Right lobe of liver (tissue), 6 donors: ENCODE measurements around the gene ECM2. TPM values are rescaled to one million over a fixed set of nuclear protein-coding genes. Genes with fewer than 3 reads are reported as not detected.

Experiments used
- ATAC-seq, 4 donors: fragments of 200-7000 bp; cut with Tn5 transposase; one replicate each; pipeline ENCODE4 v1.9.1; 2020; ENCODE audit warnings: mild to moderate bottlenecking in 4 of 4, moderate library complexity in 4 of 4
- DNase-seq, 3 donors: peaks; one replicate each; pipeline ENCODE4 v3.0.0-alpha.2; 2020
- H3K27ac ChIP-seq, 3 donors: fragments of 200-600 bp; one replicate each; pipeline ENCODE4 v1.8.0; 2022
- H3K27me3 ChIP-seq, 2 donors: fragments of 200-600 bp; one replicate each; pipeline ENCODE4 v1.8.0; 2022
- H3K36me3 ChIP-seq, 4 donors: fragments of 200-600 bp; sonication (generic) in 1 of 4; one replicate each; pipeline versions ENCODE4 v1.5.1 to v1.8.0; 2017 to 2022; ENCODE audit warnings: control low read depth in 1 of 4
- H3K4me1 ChIP-seq, 4 donors: fragments of 200-600 bp; sonication (generic) in 1 of 4; one replicate each; pipeline versions ENCODE4 v1.5.1 to v1.8.0; 2017 to 2022; ENCODE audit warnings: control low read depth in 1 of 4
- H3K4me3 ChIP-seq, 3 donors: fragments of 200-600 bp; one replicate each; pipeline ENCODE4 v1.8.0; 2022
- H3K9me3 ChIP-seq, 4 donors: fragments of 200-600 bp; sonication (generic) in 1 of 4; one replicate each; pipeline versions ENCODE4 v1.5.1 to v1.8.0; 2017 to 2022; ENCODE audit warnings: control low read depth in 1 of 4
- POLR2A ChIP-seq: fragments of 450-650 bp; IDR thresholded peaks from one replicate; pipeline ENCODE4 v1.6.1; 2017; ENCODE audit warnings: antibody characterized with exemption, mild to moderate bottlenecking
- WGBS: methylation state at CpG from one replicate; pipeline ENCODE4 v1.1.6; 2018; ENCODE audit warnings: low coverage, low lambda C conversion rate; ENCODE audit not compliant: insufficient coverage; ENCODE audit errors: missing lambda C conversion rate; 5-methylcytosine and 5-hydroxymethylcytosine counted together
- intact Hi-C, 2 donors: fragments of 100-400 bp; cut with DNase I; formaldehyde crosslinking; loops; one replicate each; pipeline versions ENCODE4 v1.11.2 to v1.14.1; 2022
- total RNA-seq, 6 experiments: library from RNA; depleted of rRNA in 2 of 6; stranded (reverse); fragments of >200 nt in 2 of 6; fragmentation: NEBNext Ultra II Directional in 3 of 6; extraction: Animal tissue kit (Norgen Biotek cat#: 25700) in 3 of 6; gene quantifications; one replicate each; pipeline versions ENCODE4 v1.1.0 to v1.2.4, GENCODE V29; 2016 to 2023
- TF ChIP-seq, protein P1 (sequence below), 4 donors: fragments of 200-600 bp in 3 of 4; fragments of 450-650 bp in 1 of 4; IDR thresholded peaks; one replicate each; pipeline versions ENCODE4 v1.5.1 to v1.8.0; 2016 to 2022; ENCODE audit warnings: antibody characterized with exemption in 4 of 4, mild to moderate bottlenecking in 2 of 4
- donor health status: DM: no; HTN: yes; CAD: no.
- donor health status: DM: no; HTN: no; CAD: no.
- donor health status: DM: no; HTN: no; CAD: no.
- donor health status: DM: no; HTN: yes; CAD: no.
- donor health status: DM: no; HTN: yes; CAD: no.

The ECM2 gene
- total RNA-seq, 6 experiments from 2014 or later, result 19.0 to 27.1 (median 22.4) TPM

DNA sequence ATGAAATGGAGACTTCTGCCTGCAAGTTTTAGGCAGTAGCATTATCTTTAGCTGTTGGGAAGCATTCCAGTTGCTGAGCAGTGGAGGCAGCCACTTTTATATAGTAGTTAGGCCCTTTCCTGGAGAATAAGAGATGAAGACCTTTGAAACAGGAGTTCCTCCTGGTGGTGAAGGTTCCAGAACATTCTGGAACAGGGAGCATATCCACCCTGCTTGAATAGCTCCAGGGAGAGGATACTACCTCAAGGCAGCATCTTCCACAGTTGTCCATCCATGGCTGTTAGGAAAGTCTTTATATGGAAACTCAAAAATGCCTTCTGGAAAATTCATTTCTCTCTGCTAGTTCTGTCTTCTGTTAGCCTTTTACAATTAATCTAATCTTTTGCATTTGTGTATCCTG is 56.4 kb downstream of the ECM2 start:
- Histone ChIP-seq H3K4me3 (no peak overlapping the region), H3K27me3 (no peaks in the 10 kb centered on the region), H3K36me3 (no peaks in the 10 kb centered on the region), H3K9me3 (no peaks in the 10 kb centered on the region), H3K4me1 (no peaks in the 10 kb centered on the region), H3K27ac (peak overlapping the region in 2 of 3 donors; percentile 41 to 54)
- ATAC-seq (no peak), DNase-seq (no peak)
- intact Hi-C loops, result no loop called here
- TF ChIP-seq, protein P1, sequence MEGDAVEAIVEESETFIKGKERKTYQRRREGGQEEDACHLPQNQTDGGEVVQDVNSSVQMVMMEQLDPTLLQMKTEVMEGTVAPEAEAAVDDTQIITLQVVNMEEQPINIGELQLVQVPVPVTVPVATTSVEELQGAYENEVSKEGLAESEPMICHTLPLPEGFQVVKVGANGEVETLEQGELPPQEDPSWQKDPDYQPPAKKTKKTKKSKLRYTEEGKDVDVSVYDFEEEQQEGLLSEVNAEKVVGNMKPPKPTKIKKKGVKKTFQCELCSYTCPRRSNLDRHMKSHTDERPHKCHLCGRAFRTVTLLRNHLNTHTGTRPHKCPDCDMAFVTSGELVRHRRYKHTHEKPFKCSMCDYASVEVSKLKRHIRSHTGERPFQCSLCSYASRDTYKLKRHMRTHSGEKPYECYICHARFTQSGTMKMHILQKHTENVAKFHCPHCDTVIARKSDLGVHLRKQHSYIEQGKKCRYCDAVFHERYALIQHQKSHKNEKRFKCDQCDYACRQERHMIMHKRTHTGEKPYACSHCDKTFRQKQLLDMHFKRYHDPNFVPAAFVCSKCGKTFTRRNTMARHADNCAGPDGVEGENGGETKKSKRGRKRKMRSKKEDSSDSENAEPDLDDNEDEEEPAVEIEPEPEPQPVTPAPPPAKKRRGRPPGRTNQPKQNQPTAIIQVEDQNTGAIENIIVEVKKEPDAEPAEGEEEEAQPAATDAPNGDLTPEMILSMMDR (IDR thresholded peaks at IDR 0.05), result no peak
- no peak for TF ChIP-seq POLR2A

DNA sequence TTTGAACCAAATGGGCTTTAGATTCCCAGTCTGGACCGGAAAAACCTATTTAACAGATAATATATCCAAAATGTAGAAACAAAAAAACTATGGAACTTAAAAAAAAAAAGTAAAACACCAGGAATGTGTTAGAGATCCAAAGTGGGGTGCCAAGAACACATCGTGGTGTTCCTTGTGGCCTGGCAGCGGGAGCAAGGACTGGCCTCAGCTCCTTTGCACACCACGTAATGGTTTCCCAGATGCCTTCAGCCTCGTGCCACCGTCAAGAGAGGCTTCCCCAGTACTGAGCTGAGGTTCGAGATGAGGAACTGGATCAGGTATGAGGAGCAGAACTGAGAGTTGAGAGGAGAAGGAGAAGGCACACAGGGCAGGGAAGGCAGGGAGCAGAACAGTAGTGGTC is 57.0 kb downstream of the ECM2 start:
- 92% methylated on average over 6 of the region's 7 CpGs for WGBS

DNA sequence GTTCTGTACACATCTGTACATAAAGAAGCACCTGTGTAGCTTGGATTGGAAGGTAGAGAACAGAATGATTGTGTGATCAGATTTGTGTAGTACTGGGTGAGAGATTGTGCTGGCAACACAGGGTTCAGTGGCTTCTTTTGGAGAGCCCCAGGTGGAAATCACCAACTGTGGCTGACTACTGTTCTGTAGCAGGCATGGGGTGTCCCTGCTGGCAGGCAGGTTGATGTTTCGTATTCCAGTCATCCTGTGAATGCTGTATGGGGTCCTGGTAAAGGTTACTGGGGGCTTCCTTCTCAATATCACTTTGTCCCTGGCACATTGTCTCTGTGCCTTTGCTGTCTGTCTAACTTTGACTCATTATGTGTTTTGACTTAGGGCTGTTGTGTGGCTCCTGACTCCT is 58.8 kb downstream of the ECM2 start:
- no peak for DNase-seq
- Histone ChIP-seq H3K27ac (no peak overlapping the region), H3K36me3 (no peaks in the 10 kb centered on the region), H3K4me1 (no peaks in the 10 kb centered on the region), H3K4me3 (no peak overlapping the region), H3K27me3 (no peaks in the 10 kb centered on the region), H3K9me3 (no peaks in the 10 kb centered on the region)
- ATAC-seq, result no peak
- intact Hi-C loops, result no loop called here
- WGBS, result no CpG with 5 or more reads among the region's 1 CpG
- TF ChIP-seq POLR2A, result no peak
- TF ChIP-seq, protein P1 (IDR thresholded peaks at IDR 0.05), result no peak

More for the DNA sequence above, 57.0 kb downstream of the ECM2 start:
- no peak for DNase-seq
- TF ChIP-seq, protein P1 (IDR thresholded peaks at IDR 0.05), result no peak
- no peak for TF ChIP-seq POLR2A
- Histone ChIP-seq H3K4me3 (no peak overlapping the region), H3K36me3 (no peaks in the 10 kb centered on the region), H3K27ac (no peak overlapping the region), H3K27me3 (no peaks in the 10 kb centered on the region), H3K4me1 (no peaks in the 10 kb centered on the region), H3K9me3 (no peaks in the 10 kb centered on the region)
- intact Hi-C loops, result no loop called here
- no peak for ATAC-seq

DNA sequence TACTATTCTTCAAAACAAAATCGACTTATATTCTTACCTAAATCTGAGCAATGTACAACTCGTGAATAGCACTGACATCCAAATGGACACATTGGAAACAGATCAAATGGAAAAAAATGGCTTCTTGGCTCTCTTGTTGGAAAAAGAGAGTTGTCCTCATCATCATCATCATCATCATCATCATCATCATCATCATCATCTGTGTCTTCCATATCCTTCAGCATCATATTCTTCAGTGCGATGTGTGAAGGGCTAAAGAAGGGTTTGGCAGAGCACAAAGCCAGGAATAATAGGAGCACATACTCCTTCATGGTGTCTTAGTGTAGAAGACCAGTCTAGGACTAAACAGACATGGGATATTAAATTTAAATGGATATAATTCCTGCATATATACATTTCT is 61.2 kb downstream of the ECM2 start:
- Histone ChIP-seq H3K9me3 (no peaks in the 10 kb centered on the region), H3K27me3 (no peaks in the 10 kb centered on the region), H3K4me3 (no peak overlapping the region), H3K36me3 (no peaks in the 10 kb centered on the region), H3K27ac (no peak overlapping the region), H3K4me1 (no peaks in the 10 kb centered on the region)
- DNase-seq (no peak), ATAC-seq (no peak)
- WGBS, result 86% methylated on average over 3 of the region's 3 CpGs
- intact Hi-C loops, result no loop called here
- TF ChIP-seq POLR2A, result no peak
- TF ChIP-seq, protein P1 (IDR thresholded peaks at IDR 0.05), result no peak

DNA sequence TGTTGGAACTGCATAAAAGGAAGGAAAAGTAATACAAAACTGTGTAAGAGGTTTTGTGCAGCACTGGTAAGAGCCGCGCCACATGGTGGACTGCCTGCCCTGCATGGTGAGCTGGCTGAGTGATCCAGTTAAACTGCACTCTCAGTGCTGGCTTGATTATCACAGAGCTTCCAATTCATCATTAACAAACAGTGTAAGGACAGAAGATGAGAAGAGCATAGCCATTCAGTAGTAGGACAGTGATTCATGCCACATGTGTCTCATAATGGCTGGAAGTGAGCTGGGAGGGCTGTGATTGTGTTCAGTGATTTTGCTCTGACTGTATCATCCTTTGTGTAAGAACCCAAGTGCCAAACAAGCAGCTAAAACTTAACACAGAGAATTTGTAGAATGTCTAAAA is 67.6 kb downstream of the ECM2 start:
- Histone ChIP-seq H3K36me3 (no peaks in the 10 kb centered on the region), H3K9me3 (no peaks in the 10 kb centered on the region), H3K4me3 (no peak overlapping the region), H3K27ac (no peak overlapping the region), H3K27me3 (no peaks in the 10 kb centered on the region), H3K4me1 (no peaks in the 10 kb centered on the region)
- TF ChIP-seq, protein P1 (IDR thresholded peaks at IDR 0.05), result no peak
- TF ChIP-seq POLR2A, result no peak
- intact Hi-C loops, result no loop called here
- WGBS, result 100% methylated on average over 2 of the region's 2 CpGs
- ATAC-seq (no peak), DNase-seq (no peak)
